IPS-NIHi11 (cell line): Measurements from ENCODE around the gene PEX11B.

Experiments
- DNase-seq: peaks from one replicate; pipeline ENCODE4 v3.0.0; 2012; ENCODE audit warnings: mixed read lengths, low spot score

PEX11B gene

DNA sequence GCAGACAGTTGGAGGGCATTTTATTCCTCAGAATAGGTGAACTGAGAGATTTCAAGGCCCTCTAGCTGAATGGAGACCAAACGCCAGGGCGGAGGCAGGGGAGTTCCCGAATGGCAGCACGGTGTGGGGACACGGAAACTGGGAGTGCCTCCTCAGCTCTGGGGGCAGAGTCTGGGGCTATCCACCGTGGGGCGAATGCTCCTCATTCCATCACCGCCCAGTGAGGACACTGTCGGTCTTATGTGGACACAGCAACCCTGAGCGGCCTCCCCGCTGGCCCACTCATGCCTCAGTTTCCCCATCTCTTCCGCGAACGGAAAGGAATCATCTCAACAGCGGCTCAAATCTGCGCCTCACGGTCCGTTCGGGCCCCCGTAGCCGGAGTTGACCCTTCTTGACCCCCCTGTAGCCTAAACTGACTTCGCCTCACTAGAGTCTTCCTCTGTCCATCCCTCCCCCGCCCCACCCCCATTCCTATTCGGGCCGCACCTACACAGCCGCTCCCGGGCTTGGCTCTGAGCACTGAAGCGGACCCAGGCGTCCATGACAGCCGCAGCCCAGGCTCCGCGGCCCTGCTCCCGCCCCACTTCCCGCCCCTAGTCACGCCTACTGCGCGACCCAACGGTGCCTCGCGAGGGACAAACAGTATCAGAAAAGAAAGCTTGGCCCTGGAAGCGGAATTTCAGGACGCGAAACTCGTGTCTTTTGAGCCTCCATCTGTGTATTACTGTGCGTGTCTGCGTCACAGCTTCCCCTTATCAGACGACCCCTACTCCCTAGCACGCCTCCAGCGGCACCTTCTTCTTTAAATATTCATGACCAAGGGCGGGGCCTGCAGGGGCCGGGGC is at the start of gene PEX11B:
Gene PEX11B, minus strand, starts transcription at position 574 of the 848 bp plus-strand sequence. Its CDS starts 29 bp downstream, at position 545.
- DNase-seq: peak; percentile 90

DNA sequence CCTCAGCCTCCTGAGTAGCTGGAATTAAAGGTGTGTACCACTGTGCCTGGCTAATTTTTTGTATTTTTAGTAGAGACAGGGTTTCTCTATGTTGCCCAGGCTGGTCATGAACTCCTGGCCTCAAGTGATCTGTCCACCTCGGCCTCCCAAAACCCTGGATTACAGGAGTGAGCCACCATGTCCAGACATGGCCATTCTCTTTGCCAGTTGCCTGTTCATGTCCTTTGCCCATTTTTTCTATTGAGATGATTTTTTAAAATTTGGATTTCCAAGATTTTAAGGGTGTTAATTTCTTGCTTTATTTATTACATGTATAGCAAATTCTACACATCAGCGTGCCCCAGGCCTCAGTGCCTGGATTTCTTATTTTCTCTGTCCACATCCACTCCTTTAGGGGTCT is 48.8 kb upstream of the PEX11B start:
- DNase-seq: no peak

DNA sequence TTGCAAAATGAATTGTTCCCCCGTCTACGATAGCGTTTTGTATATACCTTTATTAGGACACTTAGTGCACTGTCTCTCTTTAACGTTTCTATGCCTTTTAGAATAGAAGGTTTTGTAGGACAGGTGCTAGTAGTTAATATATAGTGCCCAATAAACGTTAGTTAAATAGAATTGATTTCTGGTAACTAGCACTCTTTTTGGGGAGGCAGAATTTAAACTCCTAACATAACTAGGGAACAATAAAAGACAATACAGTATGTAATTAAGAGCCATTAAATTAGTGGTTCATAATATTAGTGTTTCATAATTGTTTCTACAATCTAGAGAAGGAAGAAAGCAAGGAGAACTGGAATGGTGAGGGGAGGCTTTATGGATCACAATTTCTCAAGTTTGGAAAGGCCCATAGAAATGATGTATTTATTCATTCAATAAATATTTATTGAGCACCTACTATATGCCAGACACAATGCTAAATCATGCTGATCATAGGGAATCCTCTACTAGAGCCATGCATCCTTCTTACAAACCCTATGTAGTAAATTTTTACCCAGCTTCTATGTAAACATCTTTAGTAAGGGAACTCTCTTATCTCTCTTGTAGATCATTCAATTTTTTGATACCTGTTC is 46.7 kb upstream of the PEX11B start:
- no peak for DNase-seq

GRCh38 chr1:145964328-145965118 is 46.0 kb upstream of the PEX11B start, which contains the start of the genes ANKRD34A and POLR3GL:
Gene ANKRD34A (minus strand): TSS chr1:145964575. CDS start chr1:145961759, 2,816 bp downstream.
Gene POLR3GL (plus strand): TSS chr1:145964690. CDS start chr1:145974866, 10,176 bp downstream.
- DNase-seq: peak; percentile 88

DNA sequence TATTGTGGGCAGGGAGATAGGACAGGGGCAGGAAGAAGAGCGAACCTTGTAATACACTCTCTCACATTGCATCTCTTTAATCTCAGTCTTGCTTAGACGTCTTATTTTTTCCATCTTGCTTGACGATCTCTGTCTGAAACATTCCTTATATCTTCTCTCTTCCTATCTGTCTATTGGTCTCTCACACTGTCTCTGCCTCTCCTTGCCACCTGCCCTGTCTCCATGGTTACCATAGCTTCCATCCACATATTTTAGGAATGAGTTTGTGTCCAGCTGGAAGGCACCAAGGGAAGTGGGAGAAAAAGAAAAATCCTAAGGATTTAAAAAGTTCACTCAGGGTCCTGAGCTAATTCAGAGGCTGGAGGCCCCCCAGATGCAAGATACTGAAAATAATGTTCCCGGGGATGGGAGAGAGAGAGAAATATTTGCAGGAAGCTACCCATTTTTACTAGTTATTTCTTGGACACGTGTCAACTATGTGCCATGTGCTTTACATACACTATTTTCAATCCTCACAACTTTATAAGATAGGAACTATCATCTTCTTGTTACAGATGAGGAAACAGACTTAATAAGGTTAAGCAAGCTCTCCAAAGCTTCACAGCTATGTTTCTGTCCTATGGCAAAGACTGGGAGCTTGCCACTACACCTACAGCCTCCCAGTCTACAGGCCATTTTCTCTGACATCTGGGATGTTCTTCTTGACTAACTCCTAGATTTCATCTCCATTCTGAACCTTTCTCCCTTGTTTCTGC is 44.9 kb upstream of the PEX11B start:
- DNase-seq: no peak

DNA sequence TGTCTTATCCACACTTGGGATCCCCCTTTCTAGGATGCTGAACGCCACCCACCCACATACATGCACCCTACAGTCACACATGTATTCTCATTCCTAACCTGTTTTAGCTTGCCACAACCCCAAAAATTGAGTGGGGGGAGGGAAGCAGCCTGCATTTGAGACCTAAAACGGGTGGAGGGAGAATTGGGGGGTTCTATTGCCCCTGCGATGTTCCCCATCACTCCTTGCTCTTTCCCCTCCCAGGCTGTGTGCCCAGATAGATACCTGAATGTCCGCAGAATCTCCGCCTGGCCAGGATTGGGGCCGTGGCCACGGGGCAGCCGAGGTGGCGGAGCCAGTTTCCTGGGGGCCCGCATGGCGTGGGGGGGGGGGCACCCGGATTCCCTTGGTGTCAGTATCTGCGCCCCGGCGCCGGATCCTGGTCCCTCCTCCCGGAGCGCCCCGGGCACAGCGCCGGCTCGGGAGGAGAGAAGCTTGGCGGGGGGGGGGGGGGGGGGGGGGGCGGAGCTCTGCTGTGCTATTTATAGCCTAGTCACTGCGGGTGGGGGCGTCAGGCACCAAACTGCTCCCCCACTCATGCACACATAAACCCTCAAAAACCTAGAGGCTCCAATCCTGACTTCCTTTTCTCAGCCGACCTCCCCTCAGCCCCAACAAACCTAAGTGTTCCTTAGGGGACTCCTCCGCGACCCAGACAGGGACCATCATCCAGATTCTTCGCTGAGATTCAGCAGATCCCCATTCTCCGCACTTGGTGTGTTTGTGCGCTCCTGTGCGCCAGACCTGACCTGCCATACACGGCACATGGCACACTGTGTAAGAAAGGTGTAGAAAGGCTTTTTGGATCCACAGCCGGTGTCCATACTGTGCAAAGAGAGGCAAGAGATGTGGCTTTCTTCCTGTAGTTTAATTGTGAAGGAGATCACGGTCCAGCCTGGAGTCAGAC is 43.9 kb upstream of the PEX11B start:
- DNase-seq: no peak

GRCh38 chr1:145961425-145962156 is 43.1 kb upstream of the PEX11B start:
- no peak for DNase-seq

DNA sequence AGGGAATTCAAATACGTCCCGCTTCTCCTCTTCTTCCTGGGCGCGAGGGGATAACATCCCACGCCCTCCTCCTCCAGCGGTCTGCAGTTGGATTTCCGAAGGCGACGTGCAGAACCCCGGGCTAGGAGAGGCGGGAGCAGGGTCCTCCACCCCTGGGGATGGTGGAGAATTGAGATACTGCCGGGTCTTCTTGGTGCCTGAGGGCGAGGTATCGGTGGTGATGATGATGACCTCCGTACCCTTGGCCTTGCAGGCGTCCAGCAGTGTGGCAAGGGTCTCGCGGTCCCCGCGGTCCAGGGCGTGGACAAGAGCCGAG is 42.5 kb upstream of the PEX11B start:
- DNase-seq: no peak

DNA sequence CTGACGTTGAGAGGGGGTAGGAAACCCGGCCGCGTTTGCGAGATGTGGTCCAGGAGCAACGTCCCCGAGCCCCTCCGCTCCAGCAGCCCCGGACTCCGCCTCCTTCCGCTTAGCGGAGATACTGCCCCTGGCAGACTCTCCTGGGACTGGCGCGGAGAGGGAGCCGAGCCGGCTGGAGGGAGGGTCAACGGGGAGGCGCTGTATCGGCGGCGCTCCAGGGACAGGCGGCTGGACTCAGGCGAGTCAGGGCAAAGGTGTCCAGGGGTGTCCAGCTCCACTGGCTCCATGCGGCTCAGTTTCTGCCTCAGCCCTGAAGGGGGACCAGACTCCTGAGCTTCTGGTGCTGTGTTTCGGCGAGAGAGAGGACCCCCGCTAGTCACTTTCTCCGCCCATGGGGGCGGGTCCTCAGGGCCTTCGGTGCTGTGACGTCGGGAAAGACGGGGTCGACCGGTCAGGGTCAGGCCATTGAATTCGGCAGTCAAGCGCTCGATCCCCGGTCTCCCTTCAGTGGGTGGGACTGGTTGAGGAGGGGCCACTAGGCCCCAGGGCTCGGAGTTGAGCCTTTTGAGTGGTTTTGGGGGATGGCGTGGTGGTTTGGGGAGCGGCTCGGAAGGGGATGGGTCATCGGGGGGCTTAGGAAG is 42.1 kb upstream of the PEX11B start:
- peak; percentile 82 for DNase-seq

- no peak for DNase-seq
Observed at GRCh38 chr1:145959957-145960467, 41.5 kb upstream of the PEX11B start.

GRCh38 chr1:145959333-145959732 is 40.8 kb upstream of the PEX11B start:
- DNase-seq: no peak

- no peak for DNase-seq
Observed at GRCh38 chr1:145958734-145959133, 40.2 kb upstream of the PEX11B start.

GRCh38 chr1:145957443-145958319 is 39.2 kb upstream of the PEX11B start, which contains the start of gene LIX1L:
Gene LIX1L (minus strand): TSS chr1:145958017. CDS start chr1:145957927, 90 bp downstream.
- peak; percentile 95 for DNase-seq

- no peak for DNase-seq
Observed at GRCh38 chr1:145956781-145957442, 38.4 kb upstream of the PEX11B start.

- DNase-seq: no peak
Observed at GRCh38 chr1:145956361-145956760, 37.8 kb upstream of the PEX11B start.

DNA sequence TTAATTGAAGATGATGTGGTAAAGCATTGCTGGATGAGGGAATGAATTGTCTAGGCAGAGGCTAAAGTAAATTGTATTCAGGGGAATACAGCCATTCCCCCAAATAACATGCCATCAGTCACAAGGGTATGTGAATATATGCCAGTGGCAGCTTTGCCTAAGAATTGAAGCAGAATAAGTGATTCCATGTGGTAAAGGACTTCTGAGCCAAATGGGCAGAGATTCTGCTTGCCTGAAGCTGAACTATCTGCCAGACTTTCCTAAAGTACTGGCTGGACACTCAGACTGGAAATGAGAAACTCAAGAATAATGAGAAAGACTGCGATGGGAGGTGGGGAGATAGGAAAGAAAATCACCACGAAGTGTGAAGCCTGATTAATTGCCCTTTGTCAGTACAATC is 36.9 kb upstream of the PEX11B start:
- no peak for DNase-seq

DNA sequence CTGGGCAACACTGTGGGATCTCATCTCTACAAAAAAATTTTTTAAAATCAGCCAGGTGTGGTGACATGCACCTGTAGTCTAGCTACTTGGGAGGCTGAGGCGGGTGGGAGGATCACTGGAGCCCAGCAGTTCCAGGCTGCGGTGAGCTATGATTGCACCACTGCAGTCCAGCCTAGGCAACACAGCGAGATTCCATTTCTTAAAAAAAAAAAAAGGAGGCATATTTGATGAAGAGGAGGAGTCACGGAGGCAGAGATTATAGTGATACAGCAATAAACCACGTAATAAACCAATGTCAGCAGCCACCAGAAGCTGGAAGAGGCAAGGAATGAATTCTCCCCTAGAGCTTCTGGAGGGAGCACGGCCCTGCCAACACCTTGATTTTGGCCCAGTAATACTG is 35.3 kb upstream of the PEX11B start:
- no peak for DNase-seq

GRCh38 chr1:145952903-145953302 is 34.4 kb upstream of the PEX11B start:
- DNase-seq: no peak
